ENCODE results near the gene TANC1. TPM values are rescaled to one million over a fixed set of nuclear protein-coding genes. Genes with fewer than 3 reads are reported as not detected.
"Not testable (repeated sequence)": the region's sequence is repeated elsewhere in the genome, so short reads cannot be mapped to it uniquely, and the experiment has no call there.

The TANC1 gene
- polyA plus RNA-seq, 3 donors = 52.9 to 73.7 (median 54.5) TPM

DNA sequence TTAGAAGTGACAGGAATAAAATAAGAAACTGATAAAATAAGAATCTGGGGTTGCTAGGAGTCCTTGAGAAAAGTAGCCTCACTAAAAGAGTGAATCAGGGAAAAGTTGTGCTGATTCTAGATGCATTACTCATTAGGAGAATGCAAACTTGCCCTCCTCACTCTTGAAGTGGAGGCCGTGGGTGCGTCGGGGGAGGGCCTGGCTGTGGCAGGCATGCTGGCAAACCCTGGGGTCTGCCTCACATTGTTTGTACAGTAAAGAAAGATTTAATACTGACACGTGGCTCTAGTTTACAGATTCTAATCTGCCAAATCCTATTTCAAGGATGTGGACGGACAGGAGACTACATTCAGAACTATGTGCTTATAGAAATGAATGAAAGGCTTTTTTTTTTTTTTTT lies 41.9 kb downstream of the TANC1 start:
- no peak for DNase-seq (ENCODE audit: extremely low read depth in 1 of 11, low read depth in 9 of 11, low spot score in 4 of 11)

DNA sequence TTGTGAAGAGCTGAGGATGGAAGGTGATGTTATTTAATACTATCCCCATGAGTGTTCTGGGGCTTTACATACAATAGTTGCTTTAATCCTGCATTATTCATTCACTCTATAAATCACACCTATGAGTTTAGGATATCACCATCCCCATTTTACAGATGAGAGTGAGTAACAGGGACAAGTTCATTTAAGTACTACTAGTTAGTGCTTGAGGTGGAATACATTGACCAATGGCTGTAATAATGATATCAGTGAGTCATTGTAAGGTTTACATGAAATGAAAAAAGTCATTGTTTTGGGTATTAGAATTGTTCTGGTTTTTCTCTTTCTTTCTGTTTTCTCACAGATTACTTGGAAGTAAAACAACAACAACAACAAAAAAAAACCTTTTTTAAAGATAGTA lies 42.5 kb downstream of the TANC1 start:
- no peak for DNase-seq (ENCODE audit: extremely low read depth in 1 of 11, low read depth in 9 of 11, low spot score in 4 of 11)

DNA sequence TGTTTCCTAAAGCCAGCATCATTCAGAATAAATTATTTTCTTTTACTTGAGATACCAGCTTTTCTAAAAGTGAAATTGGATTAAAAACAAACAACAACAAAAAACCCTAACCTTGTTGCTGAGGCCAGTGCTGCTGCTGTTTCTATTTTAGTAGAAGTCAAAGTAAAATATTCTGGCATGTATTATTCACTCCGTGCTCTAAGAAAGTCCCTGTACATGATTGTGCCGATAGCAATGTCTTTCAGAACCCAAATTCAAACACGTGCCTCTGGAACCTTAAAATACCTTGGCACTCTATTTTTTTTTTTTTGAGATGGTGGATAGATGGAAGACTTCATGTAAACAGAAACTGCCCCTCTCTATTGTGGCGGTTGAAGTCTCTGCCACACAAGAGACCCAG lies 43.7 kb downstream of the TANC1 start:
- DNase-seq (ENCODE audit: extremely low read depth in 1 of 11, low read depth in 9 of 11, low spot score in 4 of 11) = no peak

DNA sequence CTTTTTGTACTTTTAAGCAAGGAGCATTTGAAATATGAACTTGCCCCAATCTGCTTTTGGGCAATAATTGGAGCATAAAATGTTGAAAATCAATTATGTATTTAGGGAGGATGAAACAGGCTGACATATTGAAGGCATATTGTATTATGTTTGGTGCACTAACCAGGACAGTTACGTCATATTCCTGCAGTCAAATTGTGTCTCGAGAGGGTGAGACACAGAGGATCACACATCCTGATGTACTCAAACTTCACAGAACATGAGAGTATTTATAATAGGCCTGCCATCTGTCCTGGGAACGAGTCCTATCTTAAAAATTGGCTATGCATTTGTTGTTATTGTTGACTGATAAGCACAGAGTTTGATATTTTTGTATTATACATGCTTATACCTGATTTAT lies 44.7 kb downstream of the TANC1 start:
- no peak for DNase-seq (ENCODE audit: extremely low read depth in 1 of 11, low read depth in 9 of 11, low spot score in 4 of 11)

DNA sequence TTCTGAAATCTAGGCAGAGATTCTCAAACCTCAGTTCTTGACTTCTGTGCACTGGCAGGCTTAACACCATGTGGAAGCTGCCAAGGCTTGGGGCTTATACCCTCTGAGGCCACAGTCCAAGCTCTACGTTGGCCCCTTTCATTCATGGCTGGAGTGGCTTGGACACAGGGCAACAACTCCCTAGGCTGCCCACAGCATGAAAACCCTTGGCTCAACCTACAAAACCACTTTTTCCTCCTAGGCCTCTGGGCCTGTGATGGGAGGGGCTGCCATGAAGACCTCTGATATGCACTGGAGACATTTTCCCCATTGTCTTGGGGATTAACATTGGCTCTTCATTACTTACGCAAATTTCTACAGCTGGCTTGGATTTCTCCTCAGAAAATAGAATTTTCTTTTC lies 46.7 kb downstream of the TANC1 start:
- DNase-seq (ENCODE audit: extremely low read depth in 1 of 11, low read depth in 9 of 11, low spot score in 4 of 11) = no peak

DNA sequence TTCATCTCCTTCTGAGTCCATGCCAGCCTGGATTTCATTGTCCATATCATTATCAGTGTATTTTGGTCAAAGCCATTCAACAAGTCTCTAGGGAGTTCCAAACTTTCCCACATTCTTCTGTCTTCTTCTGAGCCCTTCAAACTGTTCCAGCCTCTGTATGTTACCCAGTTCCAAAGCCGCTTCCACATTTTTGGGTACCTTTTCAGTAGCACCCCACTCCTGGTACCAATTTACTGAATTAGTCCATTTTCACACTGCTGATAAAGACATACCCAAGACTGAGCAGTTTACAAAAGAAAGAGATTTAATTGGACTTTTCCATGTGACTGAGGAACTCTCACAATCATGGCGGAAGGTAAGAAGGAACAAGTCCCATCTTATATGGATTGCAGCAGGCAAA lies 47.4 kb downstream of the TANC1 start:
- no peak for DNase-seq (ENCODE audit: extremely low read depth in 1 of 11, low read depth in 9 of 11, low spot score in 4 of 11)

DNA sequence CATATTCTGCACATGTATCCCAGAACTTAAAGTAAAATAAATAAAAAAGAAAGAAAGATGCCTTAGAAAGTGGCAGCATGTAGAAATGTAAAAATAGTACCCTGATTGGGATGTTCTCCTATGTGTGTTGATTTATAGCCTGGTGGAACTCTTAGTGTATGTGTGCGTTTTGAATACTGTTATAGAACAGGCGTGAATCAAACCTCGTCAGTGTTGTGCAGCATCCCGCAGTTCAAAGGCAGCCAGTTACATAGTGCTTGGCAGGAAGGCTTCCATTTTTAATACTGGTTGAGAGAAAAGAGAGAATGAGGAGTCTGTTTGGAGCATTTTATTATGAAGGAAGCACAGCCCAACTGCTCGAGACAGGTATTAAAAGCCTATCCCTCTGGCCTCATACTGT lies 49.4 kb downstream of the TANC1 start:
- DNase-seq (ENCODE audit: extremely low read depth in 1 of 11, low read depth in 9 of 11, low spot score in 4 of 11) = no peak

DNA sequence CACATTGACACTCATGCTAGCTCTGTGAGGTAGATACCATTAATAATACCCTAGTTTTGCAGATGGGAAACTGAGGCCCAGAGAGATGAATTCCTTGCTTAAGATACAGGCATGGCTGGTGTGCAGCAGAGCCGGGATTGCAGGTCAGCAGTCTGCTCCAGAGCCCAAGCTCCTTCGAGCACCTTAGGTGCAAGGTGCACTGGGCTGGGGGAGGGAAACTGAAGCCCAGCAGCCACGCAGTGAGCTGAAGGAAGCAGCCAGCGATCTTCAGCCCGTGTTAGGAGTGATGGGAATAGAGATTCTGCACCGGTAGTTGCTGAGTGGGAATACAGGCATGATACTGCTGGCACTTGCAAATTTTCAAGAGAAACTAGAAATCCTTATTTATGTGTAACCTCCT lies 50.6 kb downstream of the TANC1 start:
- no peak for DNase-seq (ENCODE audit: extremely low read depth in 1 of 11, low read depth in 9 of 11, low spot score in 4 of 11)

DNA sequence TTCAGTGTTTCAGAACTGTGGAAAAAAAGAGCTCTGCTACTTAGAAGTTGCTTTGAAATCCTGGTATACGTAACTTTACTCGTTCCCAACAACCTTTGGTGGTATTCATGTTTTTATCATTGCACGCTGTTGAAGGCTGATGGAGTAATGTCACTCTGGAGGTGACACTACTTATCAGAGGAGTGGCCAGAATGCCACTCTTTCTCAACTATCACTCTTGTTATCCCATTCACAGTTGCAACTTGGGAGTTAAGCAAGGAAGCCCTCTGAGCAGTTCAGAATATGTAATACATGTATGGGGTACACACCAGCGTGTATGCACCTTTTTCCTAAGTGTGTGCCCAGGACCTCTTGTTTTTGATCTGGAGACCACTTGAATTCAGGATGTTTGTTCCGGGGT lies 53.6 kb downstream of the TANC1 start:
- no peak for DNase-seq (ENCODE audit: extremely low read depth in 1 of 11, low read depth in 9 of 11, low spot score in 4 of 11)

DNA sequence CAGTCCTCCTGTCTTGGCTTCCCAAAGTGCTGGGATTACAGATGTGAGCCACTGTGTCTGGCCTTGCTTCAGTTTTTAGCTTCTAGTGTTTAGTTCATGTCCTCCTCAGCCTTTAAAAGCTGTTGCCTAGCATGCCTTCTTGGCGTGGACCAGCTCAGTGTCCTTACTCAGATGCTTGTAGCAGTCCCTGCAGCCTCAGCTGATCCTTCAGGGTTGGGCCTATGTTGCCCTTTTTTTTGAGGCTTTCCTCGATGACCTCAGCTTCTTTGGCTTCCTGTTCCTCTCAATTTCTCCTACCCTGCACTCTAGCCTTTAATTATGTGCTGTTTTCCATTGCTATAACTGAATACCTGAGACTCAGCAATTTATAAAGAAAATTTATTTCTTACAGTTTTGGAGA lies 57.7 kb downstream of the TANC1 start:
- DNase-seq (ENCODE audit: extremely low read depth in 1 of 11, low read depth in 9 of 11, low spot score in 4 of 11) = no peak

DNA sequence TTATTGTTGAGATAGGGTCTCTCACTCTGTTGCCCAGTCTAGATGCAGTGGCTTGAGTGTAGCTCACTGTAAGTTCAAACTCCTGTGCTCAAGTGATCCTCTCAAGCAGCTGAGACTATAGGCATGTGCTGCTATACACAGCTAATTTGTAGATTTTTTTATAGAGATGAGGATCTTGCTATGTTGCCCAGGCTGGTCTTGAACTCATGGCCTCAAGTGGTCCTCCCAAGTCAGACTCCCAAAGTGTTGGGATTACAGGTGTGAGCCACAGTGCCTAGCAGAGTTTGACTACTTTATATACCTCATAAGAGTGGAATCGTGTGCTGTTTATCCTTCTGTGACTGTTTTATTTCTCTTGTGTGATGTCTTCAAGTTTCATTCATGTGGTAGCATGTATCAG lies 60.3 kb downstream of the TANC1 start:
- no peak for DNase-seq (ENCODE audit: extremely low read depth in 1 of 11, low read depth in 9 of 11, low spot score in 4 of 11)

DNA sequence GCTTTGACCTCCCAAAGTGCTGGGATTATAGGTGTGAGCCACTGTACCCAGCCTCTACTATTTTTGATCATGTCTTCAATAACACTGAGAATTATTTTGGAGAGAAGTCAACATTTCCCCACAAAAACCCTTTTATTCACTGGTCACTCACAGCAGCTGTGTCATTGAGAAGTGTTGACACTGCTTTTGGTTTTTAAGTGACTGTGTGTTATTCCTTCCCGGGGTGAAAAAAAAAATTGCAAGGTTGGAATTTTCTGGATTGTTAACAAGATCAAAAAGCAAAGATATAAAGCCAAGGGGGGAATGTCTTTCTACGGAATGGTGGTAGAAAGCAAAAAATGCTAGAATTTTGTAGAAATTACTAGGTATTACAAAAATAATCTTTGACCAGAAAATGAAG lies 61.5 kb downstream of the TANC1 start:
- DNase-seq (ENCODE audit: extremely low read depth in 1 of 11, low read depth in 9 of 11, low spot score in 4 of 11) = no peak

DNA sequence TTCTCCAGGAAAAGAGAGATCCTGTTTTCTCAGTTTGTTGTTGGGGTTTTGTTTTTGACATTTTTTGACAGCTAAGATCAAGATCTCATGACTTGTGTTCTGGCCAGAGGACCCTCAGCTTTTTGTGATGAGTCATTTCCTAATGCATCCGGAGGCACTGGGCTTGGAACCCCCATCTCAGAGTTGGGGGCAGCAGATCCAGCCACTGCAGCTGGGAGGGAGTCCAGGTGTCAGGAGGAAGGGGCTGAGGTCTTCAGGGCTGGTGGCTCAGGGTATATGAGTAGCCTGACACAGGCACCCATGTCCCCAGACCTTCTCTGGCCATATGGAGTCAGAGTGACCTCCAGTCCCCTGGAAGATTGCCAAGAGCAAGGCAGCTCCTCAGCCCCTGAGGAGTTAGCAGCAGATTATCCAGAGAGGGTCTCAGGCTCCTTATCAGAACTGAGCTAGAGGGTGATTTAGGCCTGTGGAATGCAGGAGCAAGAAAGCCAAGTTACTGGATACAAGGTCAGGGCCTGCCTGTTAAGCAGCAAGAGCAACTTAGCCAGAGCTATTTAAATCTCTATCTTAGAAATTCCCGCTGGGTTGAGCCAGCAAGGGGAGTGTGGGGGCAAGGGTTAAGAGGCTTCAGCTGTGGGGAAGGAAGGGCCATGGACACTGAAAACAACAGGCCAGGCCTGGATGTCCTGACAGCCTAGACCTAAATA lies 62.4 kb downstream of the TANC1 start:
- peak in 10 of 11 donors; percentile 18 to 55 (median 40) for DNase-seq (ENCODE audit: extremely low read depth in 1 of 11, low read depth in 9 of 11, low spot score in 4 of 11)

DNA sequence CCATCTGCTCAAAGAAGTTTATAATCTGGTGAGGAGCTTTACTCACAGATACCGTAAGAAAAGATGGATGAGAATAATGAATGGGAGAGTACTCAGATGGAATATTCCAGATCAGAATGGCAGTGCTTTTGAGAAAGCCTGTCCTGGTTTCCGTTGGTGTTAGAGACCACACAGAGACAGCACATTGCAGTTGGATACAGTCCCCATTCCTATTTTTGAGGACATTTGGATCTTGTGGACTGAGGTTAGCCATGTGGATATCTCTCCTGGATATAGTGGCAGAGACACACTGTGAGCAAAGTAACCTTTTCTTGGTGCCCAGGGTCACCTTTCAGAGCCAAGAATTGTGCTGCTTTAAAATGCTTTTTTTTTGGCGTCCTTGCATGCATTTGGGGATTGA lies 63.7 kb downstream of the TANC1 start:
- DNase-seq (ENCODE audit: extremely low read depth in 1 of 11, low read depth in 9 of 11, low spot score in 4 of 11) = no peak

DNA sequence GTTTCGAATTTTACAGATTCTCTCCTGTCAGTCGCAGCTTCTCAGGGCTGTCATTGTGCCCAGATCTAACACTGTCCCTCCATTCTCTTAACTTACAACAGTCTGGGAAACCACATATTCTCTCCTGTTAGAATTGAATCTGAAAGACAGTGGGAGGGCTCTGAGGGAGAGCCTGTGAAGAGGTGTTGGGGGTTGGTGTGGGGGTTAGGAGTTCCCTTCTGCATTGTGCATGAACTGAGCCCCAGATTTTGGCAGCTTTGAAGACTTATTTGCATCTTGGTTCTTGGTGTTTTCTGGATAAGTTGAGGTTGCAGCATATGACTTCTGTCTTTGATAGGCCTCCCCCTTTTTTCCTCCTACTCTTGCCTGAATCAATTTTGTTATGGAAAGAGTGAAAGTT lies 64.1 kb downstream of the TANC1 start:
- DNase-seq (ENCODE audit: extremely low read depth in 1 of 11, low read depth in 9 of 11, low spot score in 4 of 11) = no peak

DNA sequence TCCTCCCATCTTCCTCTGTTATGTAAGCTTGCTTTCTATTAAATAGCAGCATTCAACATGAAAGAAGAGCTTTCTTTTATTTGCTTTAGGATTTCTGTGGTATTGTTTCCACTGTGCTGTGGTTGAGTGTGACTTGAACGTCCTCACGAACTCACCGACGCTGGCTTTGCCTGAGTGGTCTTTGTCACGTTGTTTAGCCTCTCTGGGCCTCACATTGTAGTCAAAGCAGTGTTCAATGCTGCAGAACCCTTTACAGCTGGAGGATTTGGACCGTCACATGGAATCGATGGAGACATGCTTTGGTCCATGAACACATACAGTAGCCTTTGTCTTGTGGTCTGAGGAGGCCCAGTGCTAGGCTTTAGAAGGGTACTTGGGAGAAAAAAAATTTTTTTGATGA lies 66.3 kb downstream of the TANC1 start:
- no peak for DNase-seq (ENCODE audit: extremely low read depth in 1 of 11, low read depth in 9 of 11, low spot score in 4 of 11)

DNA sequence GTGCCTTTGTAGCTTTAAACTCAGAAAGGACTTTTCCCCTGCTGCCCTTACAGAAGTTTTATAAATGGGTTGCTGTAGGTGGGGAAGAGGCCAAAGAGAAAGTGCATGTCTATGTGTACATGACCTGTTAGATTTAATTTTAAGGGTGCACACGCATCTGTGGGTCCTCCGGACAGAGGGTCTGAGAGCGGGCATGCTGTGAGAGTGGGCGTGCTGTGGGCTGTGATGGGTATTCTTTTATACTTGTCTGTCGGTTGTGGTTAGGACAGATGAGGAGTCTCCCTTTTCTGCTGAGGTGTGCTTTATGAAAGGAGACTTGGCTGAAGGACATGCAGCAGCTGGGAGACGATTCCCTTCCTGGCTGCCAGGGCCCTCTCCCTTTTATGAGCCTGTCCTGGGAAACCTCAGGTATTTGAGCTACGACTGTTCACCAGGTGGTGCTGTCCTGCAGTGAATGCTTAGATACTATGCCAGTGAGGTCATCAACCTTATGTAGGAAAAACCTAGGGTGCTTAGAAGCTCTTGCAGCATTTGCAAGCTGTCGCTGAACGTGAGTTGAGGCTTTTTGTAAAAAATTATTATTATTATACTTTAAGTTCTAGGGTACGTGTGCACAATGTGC lies 67.5 kb downstream of the TANC1 start:
- DNase-seq (ENCODE audit: extremely low read depth in 1 of 11, low read depth in 9 of 11, low spot score in 4 of 11) = peak in 4 of 11 donors; percentile 24 to 51 (median 44)

DNA sequence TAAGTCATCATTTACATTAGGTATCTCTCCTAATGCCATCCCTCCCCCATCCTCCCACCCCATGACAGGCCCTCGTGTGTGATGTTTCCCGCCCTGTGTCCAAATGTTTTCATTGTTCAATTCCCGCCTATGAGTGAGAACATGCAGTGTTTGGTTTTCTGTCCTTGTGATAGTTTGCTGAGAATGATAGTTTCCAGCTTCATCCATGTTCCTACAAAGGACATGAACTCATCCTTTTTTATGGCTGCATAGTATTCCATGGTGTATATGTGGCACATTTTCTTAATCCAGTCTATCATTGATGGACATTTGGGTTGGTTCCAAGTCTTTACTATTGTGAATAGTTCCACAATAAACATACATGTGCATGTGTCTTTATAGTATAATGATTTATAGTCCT lies 68.0 kb downstream of the TANC1 start:
- not testable (repeated sequence) for DNase-seq (ENCODE audit: extremely low read depth in 1 of 11, low read depth in 9 of 11, low spot score in 4 of 11)

DNA sequence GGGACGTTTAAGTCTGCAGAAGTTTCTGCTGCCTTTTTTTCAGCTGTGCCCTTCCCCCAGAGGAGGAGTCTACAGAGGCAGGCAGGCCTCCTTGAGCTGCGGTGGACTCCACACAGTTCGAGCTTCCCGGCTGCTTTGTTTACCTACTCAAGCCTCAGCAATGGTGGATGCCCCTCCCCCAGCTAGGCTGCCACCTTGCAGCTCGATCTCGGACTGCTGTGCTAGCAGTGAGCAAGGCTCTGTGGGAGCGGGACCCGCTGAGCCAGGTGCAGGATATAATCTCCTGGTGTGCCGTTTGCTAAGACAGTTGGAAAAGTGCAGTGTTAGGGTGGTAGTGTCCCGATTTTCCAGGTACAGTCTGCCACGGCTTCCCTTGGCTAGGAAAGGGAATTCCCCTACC lies 72.9 kb downstream of the TANC1 start:
- DNase-seq (ENCODE audit: extremely low read depth in 1 of 11, low read depth in 9 of 11, low spot score in 4 of 11) = not testable (repeated sequence)

DNA sequence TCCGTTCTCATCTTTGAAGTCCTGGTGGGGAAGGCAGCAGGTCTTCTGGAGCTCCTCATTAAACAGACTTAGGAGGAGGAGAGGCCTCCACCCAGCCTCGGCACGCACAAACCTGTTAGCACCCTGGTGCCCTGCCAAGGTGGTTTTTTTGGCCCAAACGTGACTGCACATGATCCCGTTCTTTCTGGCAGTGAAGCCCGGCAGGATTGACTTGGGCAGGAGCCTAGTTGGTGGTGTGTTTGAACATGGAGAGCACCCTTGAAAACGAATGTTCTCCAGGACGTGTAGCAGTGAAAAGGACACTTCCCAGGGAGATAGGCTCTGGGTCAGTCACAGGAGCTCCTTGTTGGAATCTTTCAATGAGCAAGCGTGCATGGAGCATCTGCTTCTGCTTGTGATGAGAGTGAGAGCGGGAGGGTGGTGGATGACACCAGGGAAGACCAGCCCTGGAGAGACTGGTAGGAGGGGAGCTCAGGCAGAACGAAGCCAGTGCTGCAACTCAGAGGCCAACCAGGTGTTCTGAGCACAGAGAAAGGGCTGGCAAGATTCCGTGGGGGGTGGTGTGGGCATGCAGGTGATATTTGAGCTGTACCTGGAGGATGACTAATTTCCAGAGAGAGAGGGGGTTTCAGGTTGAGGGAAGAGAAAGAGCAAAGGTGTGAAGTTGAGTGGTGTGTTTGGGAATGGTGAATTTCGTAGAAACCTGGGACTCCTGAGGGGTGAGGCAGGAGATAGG lies 73.8 kb downstream of the TANC1 start:
- DNase-seq (ENCODE audit: extremely low read depth in 1 of 11, low read depth in 9 of 11, low spot score in 4 of 11) = no peak
